ENCODE results near the gene SMCO3.

The SMCO3 gene

DNA sequence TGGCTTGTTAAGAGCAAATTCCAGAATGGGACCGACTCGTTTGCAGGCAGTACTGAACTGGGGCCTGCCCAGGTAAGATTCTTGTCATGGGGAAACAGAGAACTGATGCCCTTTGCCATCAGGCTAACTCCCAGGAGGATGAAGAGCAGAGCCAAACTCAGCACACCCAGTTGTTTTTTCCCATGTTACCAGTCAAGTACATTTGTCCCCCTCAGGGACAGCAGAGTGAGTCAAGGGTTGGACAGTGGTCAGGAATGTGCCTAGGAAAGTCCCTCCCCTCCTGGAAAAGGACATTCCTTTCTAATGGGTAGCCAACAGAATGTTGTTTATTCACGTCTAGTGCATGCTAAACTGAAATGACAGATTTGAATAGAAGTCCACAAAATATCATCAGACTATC is 27.8 kb upstream of the SMCO3 start:
- DNase-seq (ENCODE audit: insufficient read length, low spot score), result peak; percentile 19
- peak; percentile 92 for FAIRE-seq
- no peak for TF ChIP-seq POLR2A (IDR thresholded peaks at IDR 0.05; ENCODE audit: low read depth, low read length)

DNA sequence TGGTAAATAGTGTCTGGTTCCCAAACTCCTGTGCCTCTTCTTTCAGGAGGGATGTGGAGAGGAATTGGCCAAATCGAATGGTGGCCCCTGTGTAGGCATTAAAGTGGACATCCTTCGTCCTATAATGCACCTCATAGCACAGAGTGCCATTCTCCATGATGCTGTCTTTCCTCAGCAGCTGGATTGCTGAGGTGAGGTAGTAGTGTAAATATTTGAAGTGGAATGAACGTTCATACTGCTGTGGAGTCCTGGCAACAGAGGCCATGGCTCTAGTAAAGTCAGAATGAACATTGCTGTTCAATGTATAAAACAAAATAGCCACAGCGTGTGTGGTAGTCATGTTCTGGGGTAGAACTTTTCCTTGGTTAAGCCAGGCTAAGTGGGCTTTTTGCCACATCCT is 26.6 kb upstream of the SMCO3 start:
- TF ChIP-seq POLR2A (IDR thresholded peaks at IDR 0.05; ENCODE audit: low read depth, low read length), result no peak

DNA sequence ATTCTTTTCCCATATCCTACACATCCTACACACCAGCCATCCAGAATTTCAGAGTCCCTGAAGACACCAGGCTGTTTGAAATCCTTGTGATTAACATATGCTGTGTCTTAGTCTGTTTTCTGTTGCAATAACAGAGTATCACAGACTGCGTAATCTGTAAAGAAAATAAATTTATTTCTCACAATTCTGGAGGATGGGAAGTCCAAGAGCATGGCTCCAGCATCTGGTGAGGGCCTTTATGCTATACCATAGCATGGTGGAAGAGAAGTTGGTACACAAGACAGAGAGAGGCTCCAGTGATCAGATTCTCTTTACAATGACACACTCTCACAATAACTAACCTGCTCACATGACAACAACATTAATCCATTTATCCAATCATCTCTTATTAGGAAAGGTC is 25.3 kb upstream of the SMCO3 start:
- TF ChIP-seq POLR2A (IDR thresholded peaks at IDR 0.05; ENCODE audit: low read depth, low read length), result no peak
- FAIRE-seq (no peak), DNase-seq (ENCODE audit: insufficient read length, low spot score) (no peak)

More for the DNA sequence above, 26.6 kb upstream of the SMCO3 start:
- FAIRE-seq, result no peak
- no peak for DNase-seq (ENCODE audit: insufficient read length, low spot score)

DNA sequence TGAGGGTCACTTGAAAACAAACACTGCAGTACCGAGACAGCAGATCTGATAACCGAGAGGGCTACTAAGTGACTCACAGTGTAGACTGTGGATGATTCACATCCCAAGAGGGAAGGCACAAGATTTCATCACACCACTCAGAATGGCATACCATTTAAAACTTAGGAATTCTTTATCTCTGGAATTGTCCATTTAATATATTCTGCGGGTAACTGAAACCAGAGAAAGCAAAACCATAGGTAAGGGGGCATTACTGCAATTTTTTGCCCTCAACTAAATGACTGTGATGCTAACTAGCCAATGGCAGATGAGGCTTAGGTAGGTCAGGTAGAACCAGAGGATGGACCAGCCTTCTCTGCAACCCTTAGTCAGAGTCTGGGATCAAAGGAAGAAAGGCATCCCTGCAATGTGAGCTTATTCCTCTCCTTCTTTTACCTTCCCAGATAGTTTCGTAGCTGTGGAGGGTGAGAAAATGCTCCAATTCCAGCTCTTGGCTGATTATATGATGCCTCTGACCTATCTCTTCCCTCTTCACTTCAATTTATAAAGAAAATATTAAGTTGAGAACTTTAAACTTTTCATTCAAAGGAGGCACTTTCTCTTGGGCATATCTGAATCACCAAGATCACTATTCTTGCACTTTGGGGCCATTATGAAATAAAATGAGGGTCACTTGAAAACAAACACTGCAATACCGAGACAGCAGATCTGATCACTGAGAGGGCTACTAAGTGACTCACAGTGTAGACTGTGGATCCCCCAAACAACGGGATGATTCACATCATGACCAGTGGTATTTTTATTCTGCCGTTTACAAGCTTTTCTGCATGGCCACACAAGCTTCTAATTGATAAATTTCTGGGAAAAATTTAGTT is 22.6 kb upstream of the SMCO3 start:
- no peak for TF ChIP-seq POLR2A (IDR thresholded peaks at IDR 0.05; ENCODE audit: low read depth, low read length)
- FAIRE-seq (peak; percentile 96), DNase-seq (ENCODE audit: insufficient read length, low spot score) (no peak)

DNA sequence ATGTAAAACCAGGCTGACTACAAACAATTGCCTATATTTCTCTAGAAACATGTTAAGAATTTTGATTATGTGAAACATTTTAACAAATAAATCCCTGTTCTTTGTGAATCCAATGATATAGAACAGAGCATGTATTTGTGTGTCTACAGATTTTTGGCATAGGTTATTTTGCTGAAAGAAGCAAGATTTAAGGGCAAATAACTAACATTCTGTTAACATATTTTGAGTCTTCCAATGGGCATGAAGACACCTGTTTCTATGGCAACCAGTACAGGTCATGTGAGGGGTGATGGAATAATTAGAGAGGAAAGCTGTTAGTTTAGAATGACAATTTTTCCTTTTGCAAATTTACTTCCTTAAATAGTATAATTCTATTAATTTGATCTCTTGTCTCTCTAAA is 20.5 kb upstream of the SMCO3 start:
- no peak for DNase-seq (ENCODE audit: insufficient read length, low spot score)
- TF ChIP-seq POLR2A (IDR thresholded peaks at IDR 0.05; ENCODE audit: low read depth, low read length), result no peak
- FAIRE-seq, result no peak

DNA sequence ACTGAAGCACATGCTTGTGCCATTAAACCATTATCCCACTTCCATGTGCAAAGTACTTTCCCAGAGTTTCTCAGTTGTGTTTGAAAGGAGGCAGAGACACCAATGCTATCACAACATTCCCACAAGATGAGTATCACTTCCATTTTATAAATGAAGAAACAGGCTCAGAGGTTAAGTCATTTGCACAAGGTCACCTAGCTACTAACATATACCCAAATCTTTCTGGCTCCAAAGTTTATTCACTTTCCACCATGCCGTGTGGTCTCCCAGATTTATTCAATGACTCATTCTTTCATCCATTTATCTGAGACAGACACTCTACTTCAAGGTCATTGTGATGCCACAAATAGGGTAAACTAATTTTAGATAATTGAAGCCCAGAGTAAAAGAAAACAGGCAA is 20.0 kb upstream of the SMCO3 start:
- peak; percentile 27 for FAIRE-seq
- DNase-seq (ENCODE audit: insufficient read length, low spot score), result no peak
- no peak for TF ChIP-seq POLR2A (IDR thresholded peaks at IDR 0.05; ENCODE audit: low read depth, low read length)

DNA sequence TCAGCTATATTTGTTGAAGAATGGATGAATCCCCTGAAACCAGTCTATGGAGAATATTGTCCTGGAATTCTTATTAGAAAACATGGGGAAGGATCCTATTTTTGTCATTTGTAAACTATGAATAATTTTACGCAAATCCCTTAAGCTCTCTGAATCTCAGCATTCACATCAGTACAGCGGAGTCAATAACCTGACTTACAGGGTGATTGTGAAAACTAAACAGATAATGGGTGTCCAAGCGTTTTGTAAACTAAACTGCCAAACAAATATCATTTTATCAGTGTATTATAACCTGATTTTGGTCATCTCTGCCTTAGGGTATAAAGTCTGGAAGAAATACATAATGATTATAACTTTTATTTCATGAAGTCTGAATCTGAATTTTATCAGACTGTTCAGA is 19.4 kb upstream of the SMCO3 start:
- FAIRE-seq, result no peak
- DNase-seq (ENCODE audit: insufficient read length, low spot score), result no peak
- no peak for TF ChIP-seq POLR2A (IDR thresholded peaks at IDR 0.05; ENCODE audit: low read depth, low read length)

DNA sequence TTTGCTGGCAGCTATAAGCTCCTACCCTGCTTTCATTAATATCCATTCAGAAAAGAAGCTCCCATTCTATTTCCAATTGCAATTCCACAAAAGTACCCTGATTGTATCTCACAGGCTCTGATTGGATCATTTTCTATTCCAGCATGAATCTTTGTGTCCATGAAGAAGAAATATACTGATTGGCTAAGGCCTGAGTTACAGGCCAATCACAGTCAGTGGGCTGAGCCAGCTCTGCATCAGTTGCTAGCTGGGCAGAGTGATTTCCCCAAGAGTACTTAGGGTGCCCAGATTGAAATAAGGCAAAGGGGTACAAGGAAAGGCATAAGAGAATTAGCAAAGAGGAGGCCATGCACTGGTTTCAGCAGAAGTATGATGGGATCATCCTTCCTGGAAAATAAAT is 14.9 kb upstream of the SMCO3 start:
- no peak for DNase-seq (ENCODE audit: insufficient read length, low spot score)
- peak; percentile 36 for FAIRE-seq
- no peak for TF ChIP-seq POLR2A (IDR thresholded peaks at IDR 0.05; ENCODE audit: low read depth, low read length)

DNA sequence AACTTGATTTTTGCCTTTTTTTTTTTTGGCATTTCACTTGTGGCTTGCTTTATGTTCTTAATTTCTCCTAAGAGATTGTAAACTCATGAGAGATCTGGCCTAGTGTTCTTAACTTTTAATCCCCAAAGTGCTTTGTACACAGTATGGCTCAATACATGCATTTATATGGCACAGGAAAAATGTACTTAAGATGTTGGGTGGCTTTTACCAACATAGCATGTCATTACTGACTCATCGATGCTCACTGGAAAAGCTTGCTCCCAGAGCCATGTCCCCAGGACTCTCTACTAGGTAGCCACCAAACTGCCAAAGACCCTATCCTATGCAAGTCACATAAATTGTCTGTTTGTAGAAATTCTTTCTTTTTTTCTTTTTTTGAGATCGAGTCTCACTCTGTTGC is 13.1 kb upstream of the SMCO3 start:
- no peak for TF ChIP-seq POLR2A (IDR thresholded peaks at IDR 0.05; ENCODE audit: low read depth, low read length)
- DNase-seq (ENCODE audit: insufficient read length, low spot score) (no peak), FAIRE-seq (no peak)

DNA sequence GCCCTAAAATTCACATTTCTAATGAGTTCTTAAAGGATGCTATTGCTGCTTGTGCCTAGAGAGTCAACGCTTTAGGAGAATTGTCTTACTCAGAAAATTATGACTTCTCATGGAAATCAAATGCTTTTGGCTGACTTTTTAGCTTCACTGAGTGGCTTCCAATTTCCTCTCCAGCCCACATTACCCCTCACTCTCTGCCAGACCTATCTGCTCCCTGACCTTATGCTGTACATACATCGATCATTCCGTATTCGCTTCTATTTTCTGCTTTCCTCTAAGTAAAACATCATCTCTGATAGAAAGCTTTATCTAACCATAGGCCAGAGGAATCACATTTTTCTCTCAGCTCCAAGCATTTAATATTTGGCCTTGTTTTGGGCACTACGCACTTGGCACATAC is 12.5 kb upstream of the SMCO3 start:
- no peak for TF ChIP-seq POLR2A (IDR thresholded peaks at IDR 0.05; ENCODE audit: low read depth, low read length)
- FAIRE-seq, result no peak
- no peak for DNase-seq (ENCODE audit: insufficient read length, low spot score)

DNA sequence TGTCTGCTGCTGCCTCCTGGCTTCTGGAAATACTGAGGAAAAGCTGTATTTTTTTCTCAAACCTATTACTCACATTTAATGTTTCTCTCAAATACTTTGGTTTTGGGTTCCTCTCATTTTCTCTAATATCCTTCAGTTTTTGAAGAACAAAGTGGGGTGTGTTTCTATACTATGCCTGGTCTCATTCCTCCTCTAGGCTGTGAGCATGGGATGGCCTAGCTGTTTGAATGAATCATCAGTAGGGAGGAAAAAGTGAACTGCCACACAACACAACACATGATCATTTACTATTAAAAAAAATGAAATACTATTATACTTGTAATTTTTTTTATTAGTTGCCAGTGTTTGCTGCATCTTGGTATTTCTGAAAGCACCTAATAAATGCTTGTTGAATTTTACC is 11.3 kb upstream of the SMCO3 start:
- no peak for TF ChIP-seq POLR2A (IDR thresholded peaks at IDR 0.05; ENCODE audit: low read depth, low read length)
- FAIRE-seq, result no peak
- no peak for DNase-seq (ENCODE audit: insufficient read length, low spot score)

DNA sequence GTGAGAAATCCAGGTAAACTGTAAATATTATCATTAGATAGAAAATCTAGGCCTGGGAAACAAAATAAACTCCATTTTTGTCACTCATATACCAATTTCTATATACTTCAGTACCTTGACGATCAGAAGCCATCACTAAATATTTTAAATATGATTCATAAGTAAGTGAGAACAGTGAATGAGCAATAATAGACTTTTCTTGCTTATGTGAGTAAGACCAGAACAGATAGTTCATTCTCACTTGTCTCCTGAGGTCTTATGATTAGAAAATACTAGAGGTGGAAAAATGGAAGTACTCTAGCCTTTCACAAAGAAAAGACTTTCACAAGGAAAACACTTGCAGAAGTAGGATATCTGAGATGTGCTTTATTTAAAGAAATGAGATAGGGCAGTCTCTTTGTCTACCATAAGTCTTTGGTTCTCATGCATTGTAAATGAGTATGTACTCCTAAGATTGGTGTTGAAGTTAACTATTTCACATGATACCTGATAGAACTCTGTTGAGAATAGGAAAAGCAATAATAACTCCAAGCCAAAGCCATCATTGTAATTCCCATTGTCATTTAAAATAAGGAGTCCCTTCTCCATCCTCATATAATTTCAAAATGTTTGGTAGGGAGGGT is 10.1 kb upstream of the SMCO3 start:
- FAIRE-seq (peak; percentile 73), DNase-seq (ENCODE audit: insufficient read length, low spot score) (no peak)
- TF ChIP-seq POLR2A (IDR thresholded peaks at IDR 0.05; ENCODE audit: low read depth, low read length), result no peak

DNA sequence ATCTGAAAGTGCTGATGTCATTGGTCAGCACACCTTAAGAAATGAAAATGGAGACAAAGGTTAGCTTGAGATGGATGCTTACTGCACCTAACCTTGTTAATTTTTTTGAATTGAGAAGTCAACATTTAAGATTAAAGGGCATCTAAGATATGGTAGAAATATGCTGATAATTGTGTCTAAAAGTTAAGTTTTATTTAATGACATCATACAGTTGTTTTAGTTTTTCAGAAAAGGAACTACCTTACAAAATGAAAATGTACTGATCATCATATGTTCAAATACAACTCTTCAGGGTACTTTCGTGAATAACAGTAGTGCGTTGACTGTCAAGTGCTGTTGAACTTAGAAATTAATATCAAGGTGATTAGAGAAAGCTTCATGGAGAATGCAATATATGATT is 2.5 kb downstream of the SMCO3 start:
- FAIRE-seq, result no peak
- TF ChIP-seq POLR2A (IDR thresholded peaks at IDR 0.05; ENCODE audit: low read depth, low read length), result no peak
- DNase-seq (ENCODE audit: insufficient read length, low spot score), result no peak

DNA sequence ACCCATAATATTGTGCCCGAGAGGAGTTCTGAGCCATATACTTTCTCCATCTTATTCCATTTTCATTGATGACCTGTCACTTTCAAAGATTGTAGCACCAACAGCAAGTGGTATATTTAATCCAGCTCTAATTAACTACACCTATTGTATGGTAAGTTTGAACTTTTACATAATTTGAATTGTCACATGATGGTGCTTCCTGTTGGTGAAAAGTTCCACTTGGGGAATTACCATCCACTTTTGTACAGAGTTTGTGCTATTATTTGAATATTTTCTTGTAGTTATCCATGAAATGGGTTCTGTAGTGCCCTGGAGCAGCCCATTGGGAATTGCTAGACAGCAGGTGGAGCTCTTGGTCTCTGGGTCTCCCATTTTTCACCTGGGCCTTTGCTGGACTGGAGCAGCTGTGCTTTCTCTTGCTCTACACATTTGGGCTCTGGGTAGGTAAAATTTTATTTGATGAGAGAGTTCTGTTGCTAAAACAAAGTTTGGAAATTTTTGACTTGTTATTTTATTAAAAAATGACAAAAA is 3.0 kb downstream of the SMCO3 start:
- DNase-seq (ENCODE audit: insufficient read length, low spot score), result no peak
- FAIRE-seq, result no peak
- TF ChIP-seq POLR2A (IDR thresholded peaks at IDR 0.05; ENCODE audit: low read depth, low read length), result no peak

Data from H54 (cell line).